ENCODE results near the gene NFKBIB. TPM values are rescaled to one million over a fixed set of nuclear protein-coding genes. Genes with fewer than 3 reads are reported as not detected.

Gene NFKBIB
- total RNA-seq, 1 experiment from 2014 or later = 51.2 TPM

GRCh38 chr19:38946229-38947010 lies 46.7 kb downstream of the NFKBIB start:
- Histone ChIP-seq H3K9ac (ENCODE audit: low read length) (no peak overlapping the region), H3K27ac (ENCODE audit: low read depth, low read length) (no peak overlapping the region), H3K79me2 (ENCODE audit: insufficient read depth, low read length) (no peaks in the 10 kb centered on the region), H3K27me3 (ENCODE audit: insufficient read depth, low read length) (no peaks in the 10 kb centered on the region), H3K36me3 (ENCODE audit: control insufficient read depth in 1 of 2, insufficient read depth in 2 of 2, low read length in 2 of 2) (no peaks in the 10 kb centered on the region), H4K20me1 (ENCODE audit: insufficient read depth) (no peaks in the 10 kb centered on the region), H3K9me3 (ENCODE audit: control insufficient read depth in 1 of 2, insufficient read depth in 1 of 2, low read depth in 1 of 2, low read length in 2 of 2) (no peaks in the 10 kb centered on the region), H3K9me2 (ENCODE audit: insufficient read depth) (no peaks in the 10 kb centered on the region), H3K4me1 (ENCODE audit: control insufficient read depth in 1 of 2, insufficient read depth in 2 of 2, low read length in 2 of 2) (no peaks in the 10 kb centered on the region), H3K4me3 (replicated peaks in 1 of 2; ENCODE audit: low read depth in 1 of 2, low read length in 2 of 2) (no peak overlapping the region), H3K4me2 (ENCODE audit: low read length) (no peak overlapping the region), H2AFZ (ENCODE audit: low read depth, low read length, poor library complexity, severe bottlenecking) (no peak overlapping the region)
- ATAC-seq (no peak), DNase-seq (ENCODE audit: low read depth, low spot score) (no peak)
- BruUV-seq (replicated peaks) = no TSS peak
- CTCF ChIA-PET = no interaction called here
- RAD21 ChIA-PET (ENCODE audit: low non-redundant PET in 1 of 2, low total read pairs in 2 of 2, uncharacterized antibody in 2 of 2, unreplicated experiment in 2 of 2) = no interaction called here
- TF ChIP-seq JUND (IDR thresholded peaks at IDR 0.05) (no peak), FOSL1 (IDR thresholded peaks at IDR 0.05; ENCODE audit: low read depth) (no peak), REST (IDR thresholded peaks at IDR 0.05; ENCODE audit: low read depth) (peak; percentile 45), ELF1 (IDR thresholded peaks at IDR 0.05; ENCODE audit: borderline replicate concordance, low read depth) (no peak)
- POLR2A ChIA-PET = no interaction called here
- intact Hi-C loops (cut with micrococcal nuclease) = no loop called here
